Measurements from ENCODE around the gene ARHGEF39.

GRCh38 chr9:35691757-35692301 lies 26.8 kb upstream of the ARHGEF39 start:
- TF ChIP-seq CTCF (conservative IDR thresholded peaks at IDR 0.05 in 1 of 2, IDR thresholded peaks at IDR 0.05 in 1 of 2; ENCODE audit: extremely low read depth in 1 of 2, insufficient read depth in 1 of 2, low read depth in 1 of 2, low read length in 2 of 2) = no peak
- no peak for TF ChIP-seq EZH2 (IDR thresholded peaks at IDR 0.05; ENCODE audit: borderline replicate concordance, low read length)

Measured in mammary epithelial cell (primary cell).